Pons (tissue), 1 donor: Measurements from ENCODE around the gene ANKRD37.

Experiments
- DNase-seq: peaks from one replicate; pipeline ENCODE4 v3.0.0-alpha.2; 2016; ENCODE audit warnings: low spot score

ANKRD37 gene

DNA sequence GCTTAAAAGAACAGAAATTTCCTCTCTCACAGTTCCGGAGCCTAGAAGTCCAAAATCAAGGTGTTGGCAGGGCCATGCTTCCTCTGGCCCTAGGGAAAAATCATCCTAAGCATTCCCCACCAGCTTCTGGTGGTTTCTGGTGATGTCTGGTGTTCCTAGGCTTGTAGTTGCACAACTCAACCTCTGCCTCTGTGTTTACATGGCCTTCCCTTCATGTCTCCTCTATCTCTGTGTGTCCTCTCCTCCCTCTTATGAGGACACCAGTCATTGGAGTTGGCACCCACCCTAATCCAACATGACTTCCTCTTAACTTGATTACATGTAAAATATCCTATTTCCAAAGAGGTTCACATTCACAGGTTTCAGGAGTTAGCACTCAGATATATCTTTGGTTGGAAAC, 16.3 kb upstream of the ANKRD37 start:
- no peak for DNase-seq

DNA sequence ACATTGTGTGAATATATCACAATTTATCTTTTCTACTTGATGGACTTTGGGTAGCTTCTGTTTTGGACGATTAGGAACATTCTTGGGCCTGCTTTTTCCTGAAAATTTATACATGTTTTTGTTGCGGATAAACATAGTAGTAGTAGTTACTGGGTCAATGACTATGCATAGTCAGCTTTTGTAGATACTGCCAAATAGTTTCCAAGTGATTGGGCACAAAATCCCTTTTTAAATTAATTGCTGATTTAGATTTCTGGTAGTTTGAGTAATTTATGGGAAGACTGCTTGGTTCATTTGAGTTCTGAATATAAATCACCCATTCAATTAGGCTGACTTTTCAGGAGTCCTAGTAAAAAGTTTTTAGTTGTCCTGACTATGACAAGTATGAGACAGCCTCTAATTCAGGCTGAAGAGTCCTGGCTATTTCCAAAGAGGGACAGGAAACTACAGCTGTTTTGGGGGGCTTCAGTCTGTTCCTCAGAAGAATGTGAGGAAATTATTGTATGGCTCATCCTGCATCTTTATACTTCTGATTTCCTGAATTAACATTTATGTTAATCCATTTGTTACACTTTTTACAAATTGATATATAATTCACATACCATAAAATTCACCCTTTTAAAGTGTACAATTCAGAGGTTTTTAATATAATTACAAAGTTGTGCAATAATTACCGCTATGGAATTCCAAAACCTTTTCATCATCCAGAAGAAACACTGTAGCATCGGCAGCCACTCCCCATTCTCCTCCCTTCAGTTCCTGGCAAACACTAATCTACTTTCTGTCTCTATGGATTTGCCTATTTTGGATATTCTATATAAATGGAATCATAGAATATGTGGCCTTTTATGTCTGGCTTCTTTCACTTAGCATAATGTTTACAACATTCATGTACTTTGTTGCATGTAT, 15.1 kb upstream of the ANKRD37 start:
- DNase-seq = no peak

DNA sequence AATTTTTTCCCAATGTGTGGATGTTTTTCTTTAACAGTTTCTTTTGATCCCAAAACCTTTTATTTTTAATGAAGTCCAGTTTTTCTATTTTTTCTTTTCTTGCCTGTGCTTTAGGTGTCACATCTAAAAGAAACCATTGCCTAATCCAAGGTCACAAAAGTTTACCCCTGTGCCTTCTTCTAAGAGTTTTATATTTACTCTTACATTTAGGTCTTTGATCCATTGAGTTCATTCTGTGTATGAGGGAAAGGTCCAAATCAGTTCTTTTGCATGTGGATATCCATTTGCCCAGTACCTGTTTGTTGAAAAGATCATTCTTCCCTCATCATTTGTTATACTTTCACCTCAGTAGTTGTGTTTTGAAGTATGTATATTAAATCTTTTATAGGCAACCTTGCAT, 13.9 kb upstream of the ANKRD37 start:
- no peak for DNase-seq

DNA sequence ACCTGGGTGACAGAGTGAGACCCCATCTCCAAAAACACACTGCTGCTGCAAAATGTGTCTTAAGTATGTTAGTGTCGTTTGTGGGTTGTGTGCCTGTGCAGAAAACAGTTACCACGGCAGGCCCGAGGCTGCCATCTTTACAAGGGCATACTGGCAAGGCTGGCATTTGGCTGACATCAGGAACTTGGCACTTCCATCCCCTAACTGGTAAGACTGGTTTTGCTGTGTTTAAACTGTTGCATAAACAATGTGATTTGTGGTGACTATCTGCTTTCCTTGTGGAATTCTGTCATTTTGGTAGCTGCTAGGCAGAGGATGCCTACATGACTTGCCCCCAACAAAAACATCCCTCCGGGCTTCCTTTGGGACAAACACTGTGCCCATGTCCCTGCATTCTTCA, 13.2 kb upstream of the ANKRD37 start:
- no peak for DNase-seq

DNA sequence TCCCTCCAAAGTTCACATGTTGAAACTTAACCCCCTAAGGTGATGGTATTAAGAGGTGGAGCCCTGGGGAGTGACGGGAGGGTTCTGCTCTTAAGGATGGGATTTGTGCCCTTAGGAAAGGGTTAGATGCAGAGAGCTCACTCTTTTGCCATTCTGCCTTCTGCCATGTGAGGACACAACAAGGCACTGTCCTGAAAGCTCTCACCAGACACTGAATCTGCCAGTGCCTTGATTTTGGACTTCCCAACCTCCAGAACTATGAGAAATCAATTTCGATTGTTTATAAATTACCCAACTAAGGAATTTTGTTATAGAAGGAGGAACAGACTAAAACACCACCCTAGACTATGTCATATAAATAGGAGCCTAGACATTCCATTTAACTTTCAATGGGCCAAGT, 12.6 kb upstream of the ANKRD37 start:
- DNase-seq = no peak

DNA sequence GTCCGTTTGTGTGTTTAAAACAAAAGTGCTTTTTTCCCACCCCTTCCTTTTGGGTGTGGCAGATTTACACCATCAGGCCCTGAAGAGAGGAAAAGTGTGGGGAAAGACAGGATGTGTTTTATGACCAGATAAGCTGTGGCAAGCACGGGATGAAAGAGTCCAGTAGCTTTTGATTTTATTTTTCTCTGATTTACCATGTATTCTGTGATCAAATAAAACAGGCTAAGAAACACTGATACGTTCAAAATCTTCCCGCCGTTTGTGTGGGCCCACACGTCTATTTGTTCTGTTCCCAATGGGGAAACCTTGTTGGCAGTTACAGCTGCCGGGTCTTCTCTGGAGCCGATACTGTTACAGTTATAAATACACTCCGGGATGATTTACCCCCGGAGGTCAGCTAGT, 11.7 kb upstream of the ANKRD37 start:
- DNase-seq = no peak

DNA sequence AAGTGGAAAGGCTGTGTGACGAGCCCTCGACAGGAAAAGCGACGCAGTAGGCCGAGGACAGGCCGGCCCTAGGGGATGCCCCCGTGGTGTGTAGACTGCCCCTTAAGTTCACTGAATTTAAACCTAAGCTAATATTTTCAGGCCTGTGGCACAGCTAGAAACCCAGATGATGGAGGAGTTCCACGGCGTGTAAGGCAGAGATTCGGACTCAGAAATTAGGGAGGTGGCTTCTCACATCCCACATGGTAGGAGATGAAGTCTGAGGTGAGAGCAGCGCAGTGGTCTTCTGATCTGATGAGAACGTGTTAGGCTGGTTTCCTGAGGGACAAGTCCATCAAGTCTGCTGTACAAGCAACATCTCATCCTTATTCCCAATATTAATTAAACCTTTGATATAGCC, 8.7 kb upstream of the ANKRD37 start:
- DNase-seq = no peak

DNA sequence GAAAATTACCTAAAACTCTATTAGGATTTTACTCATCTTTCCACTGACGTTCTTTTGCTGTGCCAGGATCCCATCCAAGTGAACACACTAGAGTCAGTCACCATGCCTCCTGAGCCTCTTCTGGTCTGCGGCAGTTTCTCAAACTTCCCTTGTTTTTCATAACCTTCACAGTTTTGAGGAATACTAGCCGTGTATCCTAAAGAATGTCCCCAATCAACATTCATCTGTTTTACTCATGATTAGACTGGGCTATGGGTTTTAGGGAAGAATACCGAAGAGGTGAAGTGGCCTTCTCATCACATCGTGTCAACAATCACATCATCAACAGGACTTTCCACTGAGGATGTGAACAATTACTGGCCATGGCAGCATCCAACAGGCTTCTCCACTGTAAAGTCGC, 5.7 kb upstream of the ANKRD37 start:
- DNase-seq = no peak

DNA sequence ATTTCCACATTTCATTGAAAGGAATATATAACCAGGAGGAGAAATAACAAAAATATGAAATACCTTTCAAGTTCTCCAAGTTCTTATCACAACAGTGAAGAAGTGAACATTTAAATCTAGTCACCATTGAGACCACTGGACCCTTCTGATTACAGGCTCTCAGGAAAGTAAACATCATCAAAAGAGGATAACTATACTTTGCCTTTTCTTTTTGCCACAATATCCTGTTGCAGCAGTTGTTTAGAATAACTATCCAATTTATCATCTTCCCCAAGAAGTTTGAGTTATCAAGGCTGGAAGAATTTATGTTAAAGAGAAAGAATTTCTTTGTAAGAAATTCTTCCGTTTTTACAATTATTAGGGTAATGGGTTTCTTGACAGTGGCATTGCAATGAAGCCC, 4.5 kb upstream of the ANKRD37 start:
- DNase-seq = no peak

DNA sequence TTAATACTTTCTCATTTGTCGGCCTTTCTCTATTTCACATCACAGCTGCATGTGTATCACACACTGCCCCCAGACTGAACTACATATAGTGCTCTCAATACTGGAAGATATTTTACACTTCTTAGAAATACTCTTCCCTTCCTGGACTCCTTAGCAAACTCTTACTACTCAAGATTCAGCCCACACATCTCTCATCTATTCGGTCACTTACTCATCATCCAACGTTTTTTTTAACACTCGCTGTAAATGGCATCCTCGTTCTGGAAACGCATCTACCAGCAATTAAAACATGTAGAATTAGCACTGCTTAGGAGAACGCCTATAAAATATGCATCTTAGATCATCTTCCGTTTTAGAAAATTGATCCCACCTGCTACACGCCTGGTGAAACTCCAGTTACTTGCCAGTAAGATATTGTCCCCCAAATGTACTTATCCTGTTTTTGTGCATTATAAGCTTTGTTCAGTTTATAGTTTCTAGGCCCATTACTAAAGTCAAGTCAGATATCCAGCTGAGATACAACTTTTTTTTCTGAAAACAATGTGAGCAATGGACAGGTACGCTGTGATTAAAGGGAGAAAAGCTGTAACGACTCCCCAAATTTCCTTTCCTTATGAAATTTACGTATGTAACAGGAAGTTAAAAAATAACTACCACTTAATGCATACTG, 1.9 kb upstream of the ANKRD37 start:
- DNase-seq = peak; percentile 66

DNA sequence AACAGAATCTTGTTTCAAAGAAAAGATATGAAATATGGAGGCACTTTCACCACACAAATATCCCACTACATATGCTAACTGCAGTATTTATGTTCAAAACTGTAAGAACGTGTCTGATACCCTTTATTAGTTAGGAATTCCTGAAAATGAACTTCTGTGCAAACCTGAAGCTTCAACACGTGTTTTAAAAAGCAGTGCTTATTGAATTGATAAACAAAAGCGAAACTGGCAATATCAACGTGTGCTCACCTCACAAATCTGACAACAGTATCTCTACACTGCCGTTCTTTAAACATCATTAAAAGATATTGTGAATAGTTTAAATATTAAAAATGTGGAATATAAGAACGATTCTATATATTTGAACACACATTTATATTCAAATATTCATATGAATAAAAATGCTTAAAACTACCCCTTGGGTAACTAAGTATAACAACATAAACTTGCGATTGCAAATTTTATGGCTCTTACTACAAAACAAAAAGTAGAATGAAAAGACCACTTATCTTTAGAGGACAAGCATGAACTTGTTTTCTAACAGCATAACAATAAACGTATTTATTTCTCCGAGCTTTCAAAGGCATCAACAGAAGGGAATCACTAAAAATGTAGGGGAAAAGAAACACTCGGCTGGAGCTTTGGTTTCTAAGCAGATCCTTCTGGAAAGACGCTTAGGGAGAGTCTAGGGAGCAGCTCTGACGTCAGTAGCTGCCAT, 1.2 kb upstream of the ANKRD37 start, which contains the start of gene LRP2BP:
TSS of gene LRP2BP (minus strand) at position 687 of the 718 bp plus-strand sequence. CDS start 17,738 bp downstream, outside the sequence.
- peak; percentile 98 for DNase-seq

DNA sequence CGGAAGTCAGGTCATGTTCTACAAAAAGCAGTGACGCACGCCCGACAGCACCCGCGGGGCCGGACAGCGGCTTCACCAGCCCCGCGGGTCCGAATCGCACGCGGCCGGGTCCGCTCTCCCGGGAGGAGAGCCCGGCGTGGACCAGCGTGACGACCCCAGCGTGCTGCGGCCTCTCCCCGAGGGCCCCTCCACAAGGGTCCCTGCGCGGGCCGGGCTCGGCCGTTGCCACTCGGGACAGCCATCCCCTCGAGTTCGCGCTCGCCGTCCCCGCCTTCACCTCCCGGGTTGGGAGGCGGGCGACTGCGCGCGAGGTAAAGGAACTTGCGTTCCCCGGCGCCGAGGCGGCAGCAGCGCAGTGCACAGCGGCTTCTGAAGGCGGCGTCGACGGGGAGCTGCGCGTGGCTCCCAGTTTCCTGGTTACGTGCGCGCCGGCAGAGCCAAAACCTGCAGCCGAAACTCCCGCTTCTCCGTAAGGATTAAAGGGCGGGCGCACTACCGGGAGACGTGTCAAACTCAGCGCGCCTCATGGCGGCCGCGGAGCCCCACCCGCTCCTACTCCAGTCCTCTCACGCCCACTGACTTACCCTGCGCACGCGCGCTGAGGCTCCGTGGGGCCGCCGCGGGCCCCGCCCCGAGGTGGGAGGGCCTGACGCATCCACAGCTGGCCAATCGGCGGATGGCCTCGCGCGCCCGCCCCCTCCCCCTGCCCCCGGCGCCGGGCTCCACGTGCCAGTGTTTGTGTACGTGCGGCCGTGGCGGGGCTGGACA, 501 bp upstream of the ANKRD37 start:
- peak; percentile 99 for DNase-seq

DNA sequence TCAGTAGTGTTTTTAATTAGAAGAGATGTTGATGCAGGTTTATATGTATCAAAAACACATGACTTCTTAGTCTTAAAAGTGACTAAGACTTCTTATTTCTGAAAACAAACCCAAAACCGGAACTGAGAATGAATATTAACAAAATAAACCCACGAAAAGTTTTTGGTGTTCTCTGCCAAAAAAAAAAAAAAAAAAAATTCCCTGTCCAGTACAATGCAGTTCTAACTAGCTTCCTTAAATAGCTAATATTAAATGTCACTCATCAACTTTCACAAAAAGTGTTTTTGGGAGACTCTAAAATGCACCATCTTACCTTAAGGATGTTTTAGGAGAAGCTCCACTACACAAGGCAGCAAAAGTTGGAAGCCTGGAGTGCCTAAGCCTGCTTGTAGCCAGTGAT, 2.0 kb downstream of the ANKRD37 start:
- DNase-seq = no peak

DNA sequence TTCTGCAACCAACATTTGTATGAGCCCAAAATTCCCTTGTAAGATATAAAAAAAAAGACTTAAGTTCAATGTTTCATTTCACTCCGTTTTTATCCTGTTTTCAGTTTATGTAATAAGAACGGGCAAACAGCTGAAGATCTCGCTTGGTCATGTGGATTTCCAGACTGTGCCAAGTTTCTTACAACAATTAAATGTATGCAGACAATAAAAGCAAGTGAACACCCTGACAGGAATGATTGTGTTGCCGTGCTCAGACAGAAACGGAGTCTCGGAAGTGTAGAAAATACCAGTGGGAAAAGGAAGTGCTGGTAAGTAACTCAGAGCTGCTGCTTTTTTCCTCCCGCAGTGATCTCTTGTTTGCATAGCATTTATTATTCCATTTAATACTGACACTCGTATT, 2.8 kb downstream of the ANKRD37 start:
- peak; percentile 54 for DNase-seq

DNA sequence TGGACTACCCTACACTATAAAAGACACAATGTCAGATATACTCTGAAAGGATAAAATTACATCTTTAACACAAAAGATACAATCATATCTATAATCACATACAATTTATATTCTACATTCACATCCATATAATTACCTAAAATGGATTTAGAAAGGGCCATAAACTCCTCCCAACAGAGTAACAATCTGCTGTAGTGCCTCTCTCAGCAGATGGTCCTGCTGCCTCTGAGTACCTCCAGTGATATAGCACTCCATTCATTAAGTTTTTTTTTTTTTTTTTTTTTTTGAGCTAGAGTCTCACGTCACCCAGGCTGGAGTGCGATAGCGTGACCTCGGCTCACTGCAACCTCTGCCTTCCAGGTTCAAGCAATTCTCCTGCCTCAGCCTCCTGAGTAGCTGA, 7.4 kb downstream of the ANKRD37 start:
- DNase-seq = no peak

DNA sequence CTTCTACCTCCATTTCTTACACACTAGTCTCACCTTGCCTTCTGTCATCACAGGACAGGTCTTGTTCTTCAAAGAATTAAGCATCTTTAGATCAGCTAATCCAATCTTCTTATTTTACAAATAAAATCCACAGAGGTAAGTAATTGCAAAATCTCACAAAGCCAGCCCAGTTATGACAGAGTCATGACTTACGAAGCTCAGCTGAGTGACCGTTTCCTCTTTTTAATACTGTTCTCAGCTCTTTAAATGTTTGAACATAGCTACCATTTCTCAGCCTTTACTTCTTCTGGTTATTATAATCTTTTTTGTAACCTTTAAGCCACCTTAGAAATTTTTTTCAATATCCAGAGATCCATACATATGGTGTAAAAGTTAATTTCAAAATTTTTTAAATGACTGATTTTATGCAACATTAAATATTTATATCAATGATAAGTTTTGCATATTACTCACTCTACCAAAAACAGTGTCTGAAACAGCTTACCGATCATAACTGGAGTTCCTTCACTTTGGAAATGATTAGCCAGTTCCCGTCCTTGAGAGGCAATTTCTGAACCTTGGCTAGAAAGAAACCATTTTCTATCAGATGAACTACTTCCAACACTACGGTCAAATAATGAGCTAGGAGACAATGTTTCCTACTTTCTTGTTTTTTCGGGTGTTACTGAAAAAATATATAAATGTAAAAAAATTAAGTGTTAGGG, 8.8 kb downstream of the ANKRD37 start:
- no peak for DNase-seq

DNA sequence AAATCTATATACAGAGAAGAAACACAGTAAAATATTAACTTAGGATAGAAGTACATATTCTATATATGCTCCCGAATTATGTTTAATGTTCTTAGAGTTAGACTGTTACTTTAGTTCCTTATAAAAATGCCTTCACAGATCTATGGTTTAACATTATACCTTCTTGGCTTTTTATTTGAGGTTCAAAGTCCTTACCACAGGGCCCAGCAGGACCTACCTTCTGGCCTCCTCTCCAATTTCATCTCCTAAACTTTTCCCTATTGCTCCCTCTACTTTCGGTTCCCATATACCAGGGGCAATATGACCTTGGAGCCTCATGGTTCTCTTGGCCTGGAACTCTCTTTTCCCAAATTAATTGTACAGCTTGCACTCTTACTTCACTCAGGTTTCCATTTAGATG, 11.8 kb downstream of the ANKRD37 start:
- DNase-seq = no peak

DNA sequence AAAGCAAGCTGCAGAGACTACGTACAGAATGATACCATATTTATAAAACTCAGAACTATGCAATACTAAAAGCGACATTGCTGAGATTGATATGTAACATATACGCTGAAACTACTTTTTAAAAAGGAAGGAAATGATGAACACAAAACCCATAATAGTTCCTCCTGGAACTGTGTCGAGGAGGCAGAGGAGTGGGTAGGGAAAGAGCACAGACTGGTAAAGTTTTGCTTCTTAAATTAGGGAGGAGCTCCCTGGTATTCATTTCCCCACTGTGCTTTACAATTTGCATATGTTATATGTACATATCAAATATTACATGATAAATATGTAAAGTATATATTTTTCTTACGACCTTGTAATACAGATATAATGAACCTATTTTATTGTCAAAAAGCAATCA, 15.2 kb downstream of the ANKRD37 start:
- DNase-seq = no peak

DNA sequence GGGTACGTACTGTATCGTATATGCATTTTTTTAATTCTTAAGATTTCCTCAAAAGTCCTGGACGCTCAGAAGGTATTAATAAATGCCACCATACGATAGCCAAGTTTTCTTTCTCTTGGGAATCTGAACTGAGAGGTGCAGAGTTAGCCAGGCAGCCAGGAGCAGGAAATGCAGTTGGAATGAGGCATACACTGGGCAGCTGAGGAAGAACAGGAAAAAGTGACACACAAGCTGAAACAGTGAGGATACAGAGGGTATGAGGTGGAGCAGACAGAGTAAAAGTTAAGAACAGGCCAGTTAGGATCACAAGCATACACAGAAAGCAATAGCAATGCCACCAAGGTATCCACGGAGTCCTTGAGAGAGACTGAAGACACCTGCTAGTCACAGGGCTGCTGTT, 15.8 kb downstream of the ANKRD37 start:
- no peak for DNase-seq

DNA sequence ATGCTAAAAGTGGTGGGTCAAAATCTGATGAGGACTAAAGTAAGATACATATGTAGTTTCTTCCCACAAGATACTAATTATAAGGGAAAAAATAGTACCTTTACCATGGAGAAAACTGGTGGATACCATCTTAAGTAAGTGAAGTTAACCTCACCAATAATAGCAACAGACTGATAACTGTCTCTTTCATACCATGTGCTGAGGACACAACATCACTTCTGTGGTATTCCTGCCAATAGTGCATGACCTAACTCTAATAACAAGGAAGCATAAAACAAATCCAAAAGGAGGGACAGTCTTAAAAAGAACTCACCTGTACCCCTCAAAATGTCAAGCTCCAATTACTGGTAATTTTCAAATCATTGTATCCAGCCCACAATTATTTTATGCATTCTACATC, 20.3 kb downstream of the ANKRD37 start:
- DNase-seq = no peak

DNA sequence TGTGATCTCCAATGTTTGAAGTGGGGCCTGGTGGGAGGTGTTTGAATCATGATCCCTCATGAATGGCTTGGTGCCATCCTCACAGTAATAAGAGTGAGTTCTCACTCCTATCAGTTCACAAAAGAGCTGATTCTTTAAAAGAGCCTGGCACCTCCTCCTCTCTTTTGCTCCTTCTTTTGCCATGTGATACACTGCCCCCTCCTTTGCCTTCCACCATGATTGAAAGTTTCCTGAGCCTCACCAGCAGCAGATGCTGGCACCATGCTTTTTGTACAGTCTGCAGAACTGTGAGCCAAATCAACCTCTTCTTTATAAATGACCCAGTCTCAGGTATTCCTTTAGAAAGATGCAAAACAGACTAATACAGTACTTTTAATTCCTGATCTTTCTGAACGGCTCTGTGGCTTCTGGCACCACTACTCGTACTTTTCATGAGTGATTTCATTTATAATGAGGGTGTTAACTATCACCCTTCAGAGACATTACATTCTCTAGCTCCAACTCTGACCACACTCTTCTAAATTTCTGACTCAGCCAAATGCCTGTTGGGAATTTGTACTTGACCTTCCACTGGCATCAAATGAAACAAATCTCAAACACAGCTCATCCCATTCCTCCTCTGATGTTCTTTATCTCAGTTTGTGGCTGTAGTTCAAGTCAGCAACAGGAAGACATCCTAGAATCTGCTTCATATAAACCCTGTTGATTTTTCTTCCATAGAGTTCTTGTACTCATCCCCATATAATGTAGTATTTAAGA, 24.9 kb downstream of the ANKRD37 start:
- DNase-seq = peak; percentile 42
